HG03442 (cell line): Measurements from ENCODE around the gene ZFP36L2.

Source experiments
- ATAC-seq: cut with Tn5 transposase; IDR thresholded peaks from one replicate; pipeline ENCODE4 v1.9.1; 2021; ENCODE audit warnings: mild to moderate bottlenecking, moderate library complexity; ENCODE audit not compliant: unreplicated experiment

The ZFP36L2 gene

DNA sequence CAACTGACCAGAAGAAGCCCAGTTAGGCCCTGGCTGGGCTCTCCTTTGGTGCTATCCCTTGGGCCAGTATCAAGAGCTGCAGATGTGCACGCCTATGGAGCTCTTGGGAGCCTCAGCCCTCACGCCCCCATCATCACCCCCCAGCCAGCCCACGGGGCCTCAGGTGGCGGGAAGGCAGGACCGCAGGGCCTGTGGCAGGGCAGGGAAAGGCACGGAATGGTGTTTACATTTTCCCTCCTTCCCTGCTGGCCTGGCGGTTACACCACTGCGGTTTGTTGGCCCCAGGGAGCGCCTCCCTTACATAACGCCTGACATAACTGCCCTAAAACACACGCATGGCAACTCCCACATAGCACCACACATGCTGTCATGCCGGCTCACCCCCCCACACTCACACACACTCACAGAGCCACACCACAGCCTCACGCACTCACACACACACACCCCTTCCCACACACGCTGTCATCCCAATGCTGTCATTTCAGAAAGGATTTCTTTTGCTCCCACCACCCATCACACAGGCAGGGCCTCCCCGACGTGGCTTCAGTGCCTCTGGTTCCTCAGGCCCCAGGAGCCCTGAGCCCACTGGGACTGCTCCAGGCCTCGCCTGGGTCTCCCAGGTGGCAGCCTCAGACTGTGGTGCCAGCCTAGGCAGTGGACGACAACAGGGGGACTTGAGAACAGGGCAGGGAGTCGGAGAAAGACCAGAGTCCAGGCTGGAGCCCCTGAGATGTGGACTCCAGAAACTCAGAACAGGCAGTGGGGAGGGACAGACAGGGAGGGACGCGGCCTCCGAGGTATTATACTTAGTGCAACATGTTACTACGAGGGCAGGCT, 15.7 kb downstream of the ZFP36L2 start:
- ATAC-seq, result no peak

- no peak for ATAC-seq
Measured at GRCh38 chr2:43210125-43210466, 16.3 kb downstream of the ZFP36L2 start.

DNA sequence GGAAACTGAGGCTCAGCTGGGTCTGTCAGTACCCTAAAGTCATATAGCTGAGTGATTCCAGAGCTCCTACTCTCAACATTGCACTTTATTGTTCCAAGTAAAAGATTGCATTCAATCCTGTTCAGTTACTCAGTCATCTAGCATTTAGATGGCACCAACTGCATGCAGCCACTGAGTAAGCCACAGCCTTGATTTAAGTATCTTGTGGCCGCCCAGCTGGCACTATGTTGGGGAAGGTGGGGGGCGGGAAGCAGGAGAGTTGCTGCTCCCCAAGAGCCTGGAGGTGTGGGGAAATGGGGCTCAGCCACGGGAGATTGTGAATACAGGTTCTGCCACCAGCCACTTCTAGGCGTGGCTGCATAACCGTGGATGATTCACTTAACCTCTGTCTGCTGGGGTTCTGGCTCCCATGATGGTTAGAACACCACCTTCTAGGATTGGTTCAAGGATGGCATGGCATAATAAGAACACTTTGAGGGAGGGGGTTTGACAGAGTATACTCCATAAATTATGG, 17.1 kb downstream of the ZFP36L2 start:
- ATAC-seq, result no peak

DNA sequence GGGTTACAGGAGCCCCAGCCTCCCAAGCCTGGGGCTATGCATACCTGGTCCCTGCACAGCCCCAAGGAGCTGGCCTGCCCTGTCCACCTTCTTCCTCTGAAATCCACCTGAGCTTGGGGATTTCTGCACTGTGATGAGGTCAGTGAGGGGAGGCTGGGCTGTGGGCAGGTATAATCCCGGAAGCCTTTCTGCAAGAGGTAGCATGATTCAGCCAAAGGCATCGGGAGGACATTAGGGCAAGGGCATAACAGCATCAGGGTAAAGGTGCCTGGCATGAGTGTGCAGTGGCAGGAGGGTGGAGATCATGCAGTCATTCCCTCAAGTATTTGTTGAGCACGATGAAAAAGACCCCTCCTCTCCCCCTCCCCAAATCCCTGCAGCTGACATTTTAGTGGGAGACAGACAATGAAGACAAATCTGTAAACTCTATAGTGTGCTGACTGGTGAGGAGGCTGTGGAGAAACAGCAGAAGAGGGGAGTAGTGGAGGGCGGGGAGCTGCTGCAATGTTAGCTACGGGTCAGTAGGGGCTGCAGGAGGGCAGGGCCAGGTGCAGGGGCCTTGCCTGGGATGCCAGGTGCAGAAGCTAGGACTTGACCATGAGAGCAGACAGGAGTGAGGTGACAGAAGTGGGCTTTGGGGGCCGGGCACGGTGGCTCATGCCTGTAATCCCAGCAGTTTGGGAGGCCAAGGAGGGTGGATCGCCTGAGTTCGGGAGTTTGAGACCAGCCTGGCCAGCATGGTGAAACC, 18.7 kb downstream of the ZFP36L2 start:
- ATAC-seq, result no peak

GRCh38 chr2:43206602-43207001, 19.8 kb downstream of the ZFP36L2 start:
- ATAC-seq, result no peak

DNA sequence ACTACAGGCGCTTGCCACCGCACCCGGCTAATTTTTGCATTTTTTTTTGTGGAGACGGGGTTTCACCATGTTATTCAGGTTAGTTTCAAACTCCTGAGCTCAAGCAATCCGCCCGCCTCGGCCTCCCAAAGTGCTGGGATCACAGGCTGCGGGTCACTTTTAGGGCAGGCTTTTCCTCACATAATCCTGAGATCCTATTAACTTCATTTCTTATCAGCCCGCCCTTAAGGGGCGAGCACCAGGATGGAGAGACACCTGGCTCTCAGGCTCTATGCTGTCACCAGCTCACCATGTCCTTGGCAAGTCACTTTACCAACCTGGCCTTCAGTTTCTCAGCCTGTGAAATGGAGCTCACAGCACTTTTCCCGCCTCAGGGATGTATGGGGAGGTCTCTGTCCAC, 23.0 kb downstream of the ZFP36L2 start:
- ATAC-seq, result no peak

- no peak for ATAC-seq
Measured at GRCh38 chr2:43202289-43202688, 24.1 kb downstream of the ZFP36L2 start.

GRCh38 chr2:43201497-43201896, 24.9 kb downstream of the ZFP36L2 start:
- no peak for ATAC-seq

DNA sequence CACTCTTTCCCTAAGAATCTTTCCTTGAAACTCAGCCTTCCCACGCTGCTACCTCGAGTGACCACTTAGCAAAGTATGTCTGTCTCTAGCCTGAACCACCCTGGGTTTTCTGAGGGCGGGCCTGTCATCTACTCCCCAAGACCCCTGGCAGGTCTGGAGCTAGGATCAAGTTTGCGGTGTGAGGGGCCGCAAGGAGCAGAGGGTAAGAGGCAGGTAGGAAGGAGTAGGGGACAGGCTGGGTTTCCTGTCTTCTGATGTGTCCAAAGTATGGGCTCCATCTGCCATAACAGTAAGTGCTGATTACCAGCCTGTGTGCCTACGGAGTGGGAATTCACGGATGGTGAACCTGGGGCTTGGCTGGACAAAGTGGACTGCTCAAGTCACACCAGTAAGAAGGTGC, 25.4 kb downstream of the ZFP36L2 start:
- no peak for ATAC-seq

GRCh38 chr2:43199492-43200488, 26.6 kb downstream of the ZFP36L2 start:
- ATAC-seq, result no peak

- no peak for ATAC-seq
Measured at GRCh38 chr2:43198263-43198662, 28.1 kb downstream of the ZFP36L2 start.

DNA sequence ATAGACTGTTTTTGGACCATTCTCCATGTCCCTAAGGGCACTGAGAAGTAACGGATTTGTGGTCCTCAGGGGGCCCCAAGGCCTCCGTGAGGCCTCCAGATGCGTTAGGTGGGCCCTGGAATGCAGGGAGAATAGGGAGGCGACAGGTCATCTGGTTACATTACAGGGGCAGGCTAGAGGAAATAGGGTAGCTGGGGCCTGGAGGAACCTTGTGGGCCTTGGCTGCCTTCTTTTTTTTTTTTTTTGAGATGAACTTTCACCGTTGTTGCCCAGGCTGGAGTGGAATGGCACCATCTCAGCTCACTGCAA, 28.9 kb downstream of the ZFP36L2 start:
- ATAC-seq, result no peak

DNA sequence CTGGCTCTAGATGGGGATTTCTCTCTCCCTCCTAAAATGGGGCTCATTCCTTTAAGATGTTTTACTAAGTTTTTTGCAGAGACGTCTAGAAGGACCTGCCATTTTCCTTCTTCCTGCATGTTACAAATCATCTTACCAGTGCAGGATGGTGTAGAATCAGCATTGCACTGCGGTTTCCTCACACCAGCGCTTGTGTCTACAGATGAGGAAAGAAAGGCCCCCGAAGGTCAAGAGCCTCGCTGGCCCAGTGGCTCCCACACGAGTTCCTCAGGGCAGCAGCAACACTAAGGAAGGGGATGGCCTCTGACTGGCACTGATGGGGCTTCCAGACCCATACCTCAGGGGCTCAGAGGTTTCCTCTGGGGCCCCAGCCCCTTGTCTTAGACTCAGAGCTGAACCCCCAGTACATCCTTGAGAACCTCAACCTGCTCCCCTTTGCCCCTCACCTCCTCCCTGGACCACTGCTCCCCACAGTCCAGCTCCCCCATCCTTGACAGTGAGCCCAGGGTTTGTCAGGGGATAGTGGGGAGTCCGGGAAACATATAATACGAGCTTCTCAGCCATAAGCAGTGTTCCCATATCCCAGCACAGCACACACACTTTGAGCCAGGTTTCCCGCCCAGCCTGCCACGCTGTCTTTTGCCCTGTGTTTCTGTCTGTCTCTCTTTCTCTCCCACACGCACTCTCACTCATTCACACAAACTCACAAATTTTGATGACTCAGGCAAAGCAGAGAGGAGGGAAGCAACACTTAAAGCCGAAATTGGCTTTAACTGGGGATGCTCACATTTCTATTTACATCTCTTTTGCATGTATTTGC, 29.4 kb downstream of the ZFP36L2 start:
- ATAC-seq, result no peak

DNA sequence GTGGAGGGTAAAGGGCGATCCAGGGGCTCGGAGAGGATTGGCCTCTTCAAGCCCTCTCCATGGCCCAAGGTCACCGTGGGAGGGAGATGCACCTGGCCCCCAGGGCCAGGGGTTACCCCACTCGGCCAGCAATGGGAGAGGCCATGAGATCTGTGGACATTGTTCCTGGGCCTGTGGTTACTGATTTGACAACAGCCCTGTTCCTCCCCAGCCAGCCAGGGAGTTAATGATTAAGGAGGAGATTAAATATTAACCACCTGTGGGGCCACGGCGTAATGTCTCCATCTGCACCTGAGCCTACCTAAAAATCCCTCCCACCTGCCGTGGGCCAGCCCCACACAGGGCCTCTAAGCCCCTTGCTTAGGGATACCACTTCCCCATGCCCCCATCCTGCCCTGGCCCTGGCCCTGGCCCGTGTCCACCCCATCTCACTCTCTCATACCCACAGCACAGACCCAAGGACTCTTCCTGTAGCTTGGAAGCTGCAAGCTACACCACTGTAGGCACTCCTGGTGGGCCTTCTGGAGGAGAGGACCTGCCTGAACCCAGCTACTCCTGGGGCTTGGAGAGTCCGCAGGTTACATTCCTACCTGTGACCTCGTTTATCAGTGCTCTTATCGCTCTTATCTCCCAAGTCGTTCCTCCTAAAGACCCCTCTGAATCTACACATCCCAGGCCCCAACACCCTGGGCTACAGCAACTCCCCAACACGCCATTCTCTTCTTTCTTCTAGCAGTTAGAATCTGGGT, 32.1 kb downstream of the ZFP36L2 start:
- no peak for ATAC-seq

DNA sequence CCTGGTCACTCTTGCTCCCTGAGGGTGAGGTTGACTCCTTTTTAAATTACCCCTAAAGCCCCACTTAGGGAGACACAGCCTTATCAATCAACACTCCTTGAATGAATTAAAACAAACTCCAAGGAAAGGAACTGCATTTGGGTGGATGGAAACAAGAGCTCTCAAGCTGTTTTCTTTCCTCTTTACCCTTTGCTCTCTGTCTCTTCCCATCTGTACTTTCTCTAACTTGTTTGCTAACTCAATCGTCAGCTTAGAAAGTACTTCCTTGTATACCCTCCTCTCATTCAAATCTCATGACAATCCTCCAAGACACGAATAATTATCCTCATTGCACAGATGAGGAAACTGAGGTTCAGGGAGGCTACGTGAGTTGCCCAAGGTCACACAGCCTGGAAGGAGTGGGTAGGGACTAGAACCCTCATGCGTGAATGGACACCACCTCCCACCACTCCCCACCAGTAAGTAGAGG, 32.7 kb downstream of the ZFP36L2 start:
- ATAC-seq, result no peak

- ATAC-seq, result no peak
Measured at GRCh38 chr2:43192744-43193651, 33.4 kb downstream of the ZFP36L2 start.

GRCh38 chr2:43191947-43192516, 34.4 kb downstream of the ZFP36L2 start:
- ATAC-seq, result no peak
